HepG2 (cell line): Measurements from ENCODE around the gene CTSV. TPM values are rescaled to one million over a fixed set of nuclear protein-coding genes. Genes with fewer than 3 reads are reported as not detected.
"Not testable (repeated sequence)": the region's sequence is repeated elsewhere in the genome, so short reads cannot be mapped to it uniquely, and the experiment has no call there.

Experiments used
- ATAC-seq: fragments of 200-7000 bp; cut with Tn5 transposase; 3 replicates; pipeline ENCODE4 v1.9.1; 2020; ENCODE audit warnings: mild to moderate bottlenecking, moderate library complexity
- BruUV-seq: library from RNA; stranded (reverse); fragments of 400-500 nt; replicated peaks from 2 replicates; lab custom pipeline; 2021; lab: Mats Ljungman, UMichigan
- CTCF ChIA-PET: fragments of 300-600 bp; formaldehyde crosslinking; extraction: SDS; loops from one replicate; lab custom pipeline; 2021; ENCODE audit warnings: low total read pairs, inconsistent platforms, low intra/inter-chr PET ratio; lab: Yijun Ruan, JAX
- POLR2A ChIA-PET: fragments of 350-600 bp; sonication (Branson Sonifier 250); formaldehyde crosslinking; loops from one replicate; lab custom pipeline; 2020; ENCODE audit warnings: antibody characterized with exemption, inconsistent platforms; lab: Yijun Ruan, JAX
- DNase-seq: peaks from one replicate; pipeline ENCODE4 v3.0.0-alpha.2; 2015; ENCODE audit warnings: low spot score
- FAIRE-seq: peaks from 3 replicates; lab custom pipeline; 2011; peaks lifted over from hg19 to GRCh38; lab: Jason Lieb, UNC
- H2AFZ ChIP-seq: one replicate; pipeline ENCODE4 v1.6.1; 2011; ENCODE audit warnings: low read length, inconsistent platforms
- H3K27ac ChIP-seq: fragments of 300-600 bp; 3 replicates; pipeline ENCODE4 v1.8.0; 2011; ENCODE audit warnings: mixed run types, mild to moderate bottlenecking, mixed read lengths, low read length, inconsistent platforms; ENCODE audit not compliant: insufficient read depth; ENCODE audit errors: extremely low read length
- H3K27me3 ChIP-seq, 2 experiments: fragments of 200-600 bp in 1 of 2; 2 replicates in 1 of 2; 3 replicates in 1 of 2; pipeline versions ENCODE4 v1.6.0 to v1.8.0; 2011; ENCODE audit warnings: low read length in 2 of 2, mild to moderate bottlenecking in 2 of 2, moderate library complexity in 2 of 2, inconsistent platforms in 1 of 2; ENCODE audit not compliant: insufficient read depth in 2 of 2, control insufficient read depth in 1 of 2
- H3K36me3 ChIP-seq, 2 experiments: fragments of 200-600 bp in 1 of 2; replicated peaks in 1 of 2; 2 replicates in 1 of 2; 3 replicates in 1 of 2; pipeline versions ENCODE4 v1.5.1 to v1.8.0; 2011; ENCODE audit warnings: low read length in 2 of 2, inconsistent platforms in 1 of 2; ENCODE audit not compliant: insufficient read depth in 2 of 2, control insufficient read depth in 1 of 2
- H3K4me1 ChIP-seq: 2 replicates; pipeline ENCODE4 v1.5.1; 2012; ENCODE audit warnings: low read length, inconsistent platforms; ENCODE audit not compliant: insufficient read depth
- H3K4me2 ChIP-seq: 2 replicates; pipeline ENCODE4 v1.6.0; 2011; ENCODE audit warnings: low read depth, low read length, inconsistent platforms
- H3K4me3 ChIP-seq, 3 experiments: fragments of 200-600 bp in 1 of 3; sonication (generic), shearing (Covaris generic) in 1 of 3; replicated peaks in 1 of 3; 2 replicates each; pipeline ENCODE4 v1.5.1; 2011 to 2016; ENCODE audit warnings: low read length in 3 of 3, inconsistent platforms in 2 of 3, low read depth in 2 of 3, mild to moderate bottlenecking in 2 of 3, control low read depth in 1 of 3, mixed read lengths in 1 of 3; ENCODE audit not compliant: insufficient read depth in 1 of 3
- H3K79me2 ChIP-seq: one replicate; pipeline ENCODE4 v1.6.1; 2011; ENCODE audit warnings: low read length, inconsistent platforms; ENCODE audit not compliant: insufficient read depth
- H3K9ac ChIP-seq: 2 replicates; pipeline ENCODE4 v1.6.0; 2011; ENCODE audit warnings: mild to moderate bottlenecking, low read depth, low read length, inconsistent platforms; ENCODE audit not compliant: insufficient read depth
- H3K9me3 ChIP-seq: 2 replicates; pipeline ENCODE4 v1.5.1; 2012; ENCODE audit warnings: mild to moderate bottlenecking, low read length
- H4K20me1 ChIP-seq: 2 replicates; pipeline ENCODE4 v1.6.0; 2011; ENCODE audit warnings: inconsistent platforms, mild to moderate bottlenecking, low read length, moderate library complexity; ENCODE audit not compliant: insufficient read depth
- BORCS8-MEF2B ChIP-seq: sonication (generic); formaldehyde crosslinking; IDR thresholded peaks from 2 replicates; pipeline ENCODE4 v1.8.0; 2022; ENCODE audit warnings: mild to moderate bottlenecking, missing genetic modification reagents
- KLF13 ChIP-seq: sonication (generic); formaldehyde crosslinking; IDR thresholded peaks from 2 replicates; pipeline ENCODE4 v1.4.0; 2020; ENCODE audit warnings: mild to moderate bottlenecking, missing genetic modification reagents
- U2AF2 ChIP-seq: fragments of 200-400 bp; formaldehyde crosslinking; IDR thresholded peaks from 2 replicates; pipeline ENCODE4 v1.6.1; 2017; ENCODE audit warnings: low read depth, mild to moderate bottlenecking, low read length
- ZMAT3 ChIP-seq: sonication (generic); formaldehyde crosslinking; conservative IDR thresholded peaks from 2 replicates; pipeline ENCODE4 v1.7.0; 2021; ENCODE audit warnings: missing genetic modification reagents
- ZNF503 ChIP-seq: sonication (generic); formaldehyde crosslinking; IDR thresholded peaks from 2 replicates; pipeline ENCODE4 v1.4.0; 2020; ENCODE audit warnings: missing genetic modification reagents
- ZNF75D ChIP-seq: sonication (generic); formaldehyde crosslinking; IDR thresholded peaks from 2 replicates; pipeline ENCODE4 v1.8.1; 2023; ENCODE audit warnings: missing genetic modification reagents, mild to moderate bottlenecking, borderline replicate concordance
- ZNF773 ChIP-seq: sonication (generic); formaldehyde crosslinking; IDR thresholded peaks from 2 replicates; pipeline ENCODE4 v1.4.0; 2020; ENCODE audit warnings: missing genetic modification reagents, borderline replicate concordance
- WGBS: methylation state at CpG from one replicate; pipeline ENCODE4 v1.1.6; 2017; ENCODE audit warnings: low lambda C conversion rate; 5-methylcytosine and 5-hydroxymethylcytosine counted together
- in situ Hi-C: cut with HindIII; loops from 2 replicates; pipeline ENCODE4 v1.10.0; 2017; ENCODE audit warnings: low pct_unique_long_range_greater_than_20kb; ENCODE audit not compliant: extremely low pct_ligation_motif_present
- intact Hi-C: fragments of 100-400 bp; cut with micrococcal nuclease; formaldehyde crosslinking; loops from one replicate; pipeline ENCODE4 v1.10.0; 2022; ENCODE audit not compliant: unreplicated experiment
- polyA plus RNA-seq, 8 experiments: library from polyadenylated mRNA; depleted of rRNA in 3 of 8; stranded (reverse) in 7 of 8; unstranded in 1 of 8; fragments of >200 nt; fragmentation: Illumina TruSeq in 4 of 8; extraction: Trizol in 4 of 8; gene quantifications; 2 replicates each; pipeline versions ENCODE4 v1.2.1 to v1.2.3, GENCODE V29; 2011 to 2016; ENCODE audit warnings: low read depth in 4 of 8, missing spikeins in 1 of 8, mixed read lengths in 1 of 8; ENCODE audit not compliant: insufficient read depth in 1 of 8
- total RNA-seq, 5 experiments: library from RNA; depleted of rRNA; stranded (reverse); fragments of >200 nt; fragmentation: Illumina TruSeq; extraction: Trizol; gene quantifications; 2 replicates each; pipeline ENCODE4 v1.2.3, GENCODE V29; 2016; ENCODE audit warnings: low read depth in 1 of 5

The CTSV gene
- total and polyA plus RNA-seq, 2 of the 13 experiments (the other 11 are each of a cell fraction or from before 2014, with no cell fraction given) = 10.6 to 12.6 TPM

GRCh38 chr9:97057651-97058050 is 18.7 kb upstream of the CTSV start (continued):
- no peak for TF ChIP-seq ZNF503
- no peak for TF ChIP-seq BORCS8-MEF2B (CRISPR knock-in tag)
- no peak for TF ChIP-seq ZMAT3 (CRISPR knock-in tag)
- TF ChIP-seq U2AF2 = no peak
- no peak for TF ChIP-seq ZNF75D (CRISPR knock-in tag)
- no peak for TF ChIP-seq KLF13 (CRISPR knock-in tag)
- TF ChIP-seq ZNF773 (CRISPR knock-in tag) = no peak

- H3K4me2 ChIP-seq, FAIRE-seq, H3K27me3 ChIP-seq, H3K9ac ChIP-seq, intact Hi-C loops, DNase-seq, H3K36me3 ChIP-seq, H3K79me2 ChIP-seq, H3K9me3 ChIP-seq, CTCF ChIA-PET, H4K20me1 ChIP-seq, H3K4me3 ChIP-seq, POLR2A ChIA-PET, H3K27ac ChIP-seq, BruUV-seq, ATAC-seq, in situ Hi-C loops, H2AFZ ChIP-seq, H3K4me1 ChIP-seq: not testable (repeated sequence)
- WGBS = 83% methylated on average over 9 of the region's 13 CpGs
Observed at GRCh38 chr9:97055891-97056290, 16.9 kb upstream of the CTSV start.
